Mucosa of descending colon (tissue), 3 donors: ENCODE measurements around the gene PDE3B. TPM values are rescaled to one million over a fixed set of nuclear protein-coding genes. Genes with fewer than 3 reads are reported as not detected.

ENCODE experiments used
- ATAC-seq: fragments of 200-7000 bp; cut with Tn5 transposase; one replicate; pipeline ENCODE4 v1.9.1; 2020; ENCODE audit warnings: mild to moderate bottlenecking, moderate library complexity
- DNase-seq, 3 donors: peaks; one replicate each; pipeline ENCODE4 v3.0.0-alpha.2; 2020
- H3K36me3 ChIP-seq: fragments of 200-600 bp; one replicate; pipeline ENCODE4 v1.8.0; 2021; ENCODE audit warnings: low read depth, mild to moderate bottlenecking
- H3K4me1 ChIP-seq: fragments of 200-600 bp; one replicate; pipeline ENCODE4 v1.8.0; 2021; ENCODE audit warnings: low read depth, mild to moderate bottlenecking
- H3K4me3 ChIP-seq: fragments of 200-600 bp; one replicate; pipeline ENCODE4 v1.8.0; 2021; ENCODE audit warnings: mild to moderate bottlenecking
- H3K9me3 ChIP-seq: fragments of 200-600 bp; one replicate; pipeline ENCODE4 v1.8.0; 2021; ENCODE audit warnings: mild to moderate bottlenecking
- CTCF ChIP-seq: fragments of 200-600 bp; IDR thresholded peaks from one replicate; pipeline ENCODE4 v1.8.0; 2022; ENCODE audit warnings: antibody characterized with exemption, mild to moderate bottlenecking
- intact Hi-C, 2 donors: fragments of 100-400 bp; cut with DNase I in 1 of 2; cut with micrococcal nuclease in 1 of 2; formaldehyde crosslinking; loops; one replicate each; pipeline versions ENCODE4 v1.11.0 to v1.11.1; 2022; cut with DNase I, micrococcal nuclease
- total RNA-seq, 3 donors: library from RNA; stranded (reverse); fragmentation: NEBNext Ultra II Directional in 2 of 3; extraction: Animal tissue kit (Norgen Biotek cat#: 25700) in 2 of 3; gene quantifications; one replicate each; pipeline versions ENCODE4 v1.2.1 to v1.2.4, GENCODE V29; 2021 to 2023
- donor health status: DM: no; HTN: no; CAD: no; lungs with moderate emphysema.
- donor health status: DM: no; HTN: no; CAD: no.
- donor health status: DM: no; HTN: yes; CAD: no.

The PDE3B gene
- total RNA-seq, 3 donors from 2014 or later = 22.4 to 47.0 (median 25.9) TPM

DNA sequence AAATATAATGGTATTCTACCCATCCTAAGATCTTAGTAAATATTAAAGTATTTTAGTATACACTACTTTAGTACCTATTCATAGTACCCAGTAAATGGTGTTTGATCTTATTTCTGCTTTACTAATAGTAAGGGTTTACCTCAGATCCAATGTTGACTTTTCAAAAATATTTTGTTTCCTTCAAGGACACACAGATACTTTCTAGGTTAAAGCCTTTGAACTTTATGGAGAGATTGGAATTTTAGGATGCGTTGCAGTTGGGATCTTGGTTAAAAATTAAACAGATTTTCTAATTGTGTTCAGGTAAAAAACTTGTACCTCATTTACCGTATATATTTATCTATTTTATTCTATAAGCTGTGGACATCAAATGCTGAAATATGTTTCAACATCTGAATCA lies 175.2 kb downstream of the PDE3B start:
- TF ChIP-seq CTCF = no peak
- no peak for DNase-seq
- Histone ChIP-seq H3K4me3 (no peak overlapping the region), H3K9me3 (no peaks in the 10 kb centered on the region), H3K36me3 (no peaks in the 10 kb centered on the region), H3K4me1 (no peaks in the 10 kb centered on the region)
- no peak for ATAC-seq
- intact Hi-C loops = no loop called here

DNA sequence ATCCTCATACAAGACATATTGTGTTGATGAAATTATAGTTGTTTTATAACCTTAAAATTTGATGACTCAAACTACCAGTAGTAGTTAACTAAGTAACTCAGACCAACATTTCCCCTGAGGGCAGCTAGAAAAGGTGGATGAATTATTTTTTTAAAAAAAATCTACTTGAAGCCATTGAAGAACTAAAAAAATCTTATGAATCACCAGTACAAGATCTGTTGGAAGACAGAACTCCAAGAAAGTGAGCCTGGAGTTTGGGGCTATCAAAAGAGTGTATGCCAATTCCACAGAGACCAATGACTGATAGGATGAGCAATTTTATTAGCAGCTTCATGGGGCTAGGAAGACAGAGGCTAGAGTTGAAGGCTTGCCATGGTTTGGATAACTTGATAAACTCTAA lies 176.0 kb downstream of the PDE3B start:
- TF ChIP-seq CTCF = no peak
- ATAC-seq (no peak), DNase-seq (no peak)
- Histone ChIP-seq H3K4me3 (no peak overlapping the region), H3K4me1 (no peaks in the 10 kb centered on the region), H3K9me3 (no peaks in the 10 kb centered on the region), H3K36me3 (no peaks in the 10 kb centered on the region)
- intact Hi-C loops = no loop called here

- Histone ChIP-seq H3K9me3 (no peaks in the 10 kb centered on the region), H3K4me1 (no peaks in the 10 kb centered on the region), H3K4me3 (no peak overlapping the region), H3K36me3 (no peaks in the 10 kb centered on the region)
- no peak for ATAC-seq
- intact Hi-C loops = no loop called here
- TF ChIP-seq CTCF = no peak
- no peak for DNase-seq
These were observed 177.4 kb downstream of the PDE3B start for GRCh38 chr11:14821031-14821430.

- Histone ChIP-seq H3K36me3 (no peaks in the 10 kb centered on the region), H3K4me1 (no peaks in the 10 kb centered on the region), H3K4me3 (no peak overlapping the region), H3K9me3 (peaks cover 3% of the 10 kb centered on the region)
- TF ChIP-seq CTCF = no peak
- intact Hi-C loops = no loop called here
- DNase-seq (no peak), ATAC-seq (no peak)
These were observed 183.0 kb downstream of the PDE3B start for GRCh38 chr11:14826600-14826999.

DNA sequence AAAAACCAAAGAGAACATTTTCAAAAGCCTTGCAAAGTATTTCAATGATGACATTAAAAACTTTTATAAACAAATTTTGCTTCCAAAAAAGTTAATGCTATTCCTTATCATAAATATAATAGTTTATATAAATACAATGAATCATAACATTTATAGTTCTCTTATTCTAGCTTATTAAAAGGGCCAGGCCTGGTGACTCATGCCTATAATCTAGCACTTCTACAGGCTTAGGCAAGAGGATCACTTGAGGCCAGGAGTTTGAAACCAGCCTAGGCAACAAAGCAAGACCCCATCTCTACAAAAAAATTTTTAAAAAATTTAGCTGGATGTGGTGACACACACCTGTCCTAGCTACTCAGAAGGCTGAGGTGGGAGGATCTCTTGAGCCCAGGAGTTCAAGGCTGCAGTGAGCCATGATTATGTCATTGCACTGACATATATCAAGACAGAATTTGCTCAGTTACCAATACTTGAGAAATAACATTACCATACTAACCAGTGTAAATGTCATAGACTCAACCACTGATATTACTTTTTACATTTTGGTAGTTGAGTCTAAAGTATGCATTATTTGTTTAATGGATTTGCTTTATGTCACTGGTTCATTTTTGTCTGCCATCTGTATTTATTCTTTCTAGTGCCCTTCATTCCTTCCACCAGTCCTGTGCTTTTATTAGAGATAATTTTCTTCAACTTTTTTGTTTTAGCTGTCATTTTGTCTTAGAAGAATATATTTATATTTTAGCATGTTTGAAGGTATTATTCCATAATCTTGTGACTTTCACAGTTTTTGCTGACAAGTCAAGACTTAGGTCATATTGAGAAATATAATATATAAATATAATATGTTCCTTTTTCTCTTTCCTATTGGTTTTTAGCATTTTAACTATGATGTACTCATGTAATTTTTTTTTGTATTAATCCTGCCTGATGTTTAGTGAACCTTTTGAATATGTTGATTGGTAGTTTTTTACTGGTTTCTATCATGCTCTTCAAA lies 192.2 kb downstream of the PDE3B start:
- Histone ChIP-seq H3K4me3 (no peak overlapping the region), H3K4me1 (no peaks in the 10 kb centered on the region), H3K36me3 (no peaks in the 10 kb centered on the region), H3K9me3 (no peaks in the 10 kb centered on the region)
- DNase-seq (no peak), ATAC-seq (no peak)
- no peak for TF ChIP-seq CTCF
- intact Hi-C loops = no loop called here
